ENCODE measurements around the gene SCNN1B.
A peak's percentile ranks its signal among the peaks of the same experiment; 100 is the strongest.

The SCNN1B gene

GRCh38 chr16:23420011-23420410, 117.9 kb downstream of the SCNN1B start:
- Mint-ChIP-seq H3K4me3 (no peak overlapping the region), H3K4me1 (ENCODE audit: low read depth) (peaks cover 9% of the 10 kb centered on the region), H3K36me3 (ENCODE audit: low read depth) (peaks cover 71% of the 10 kb centered on the region), H3K27ac (peak overlapping the region; percentile 37), H3K27me3 (no peaks in the 10 kb centered on the region), H3K9me3 (no peaks in the 10 kb centered on the region)
- intact Hi-C loops (cut with micrococcal nuclease), result no loop called here

- H3K27ac Mint-ChIP-seq, result no peak overlapping the region
- peaks cover 65% of the 10 kb centered on the region for H3K36me3 Mint-ChIP-seq (ENCODE audit: low read depth)
- H3K4me1 Mint-ChIP-seq (ENCODE audit: low read depth), result peaks cover 9% of the 10 kb centered on the region
- intact Hi-C loops (cut with micrococcal nuclease), result no loop called here
- no peaks in the 10 kb centered on the region for H3K27me3 Mint-ChIP-seq
- no peaks in the 10 kb centered on the region for H3K9me3 Mint-ChIP-seq
- no peak overlapping the region for H3K4me3 Mint-ChIP-seq
Observed at GRCh38 chr16:23423496-23424049, 121.5 kb downstream of the SCNN1B start.

GRCh38 chr16:23424292-23424958, 122.3 kb downstream of the SCNN1B start:
- intact Hi-C loops (cut with micrococcal nuclease), result no loop called here
- Mint-ChIP-seq H3K4me1 (ENCODE audit: low read depth) (peaks cover 9% of the 10 kb centered on the region), H3K27ac (no peak overlapping the region), H3K27me3 (no peaks in the 10 kb centered on the region), H3K9me3 (no peaks in the 10 kb centered on the region), H3K36me3 (ENCODE audit: low read depth) (peaks cover 67% of the 10 kb centered on the region), H3K4me3 (no peak overlapping the region)

- Mint-ChIP-seq H3K4me1 (ENCODE audit: low read depth) (no peaks in the 10 kb centered on the region), H3K27ac (no peak overlapping the region), H3K4me3 (no peak overlapping the region), H3K27me3 (no peaks in the 10 kb centered on the region), H3K9me3 (no peaks in the 10 kb centered on the region), H3K36me3 (ENCODE audit: low read depth) (peaks cover 90% of the 10 kb centered on the region)
- intact Hi-C loops (cut with micrococcal nuclease), result no loop called here
Observed at GRCh38 chr16:23428351-23428750, 126.2 kb downstream of the SCNN1B start.
